CD14-positive monocyte (primary cell): ENCODE measurements around the gene DGCR2. TPM values are rescaled to one million over a fixed set of nuclear protein-coding genes. Genes with fewer than 3 reads are reported as not detected.

ENCODE experiments used
- DNase-seq, 3 donors: peaks; one replicate each; pipeline ENCODE4 v3.0.0-alpha.2; 2011 to 2022
- H2AFZ ChIP-seq: 2 replicates; pipeline ENCODE4 v1.6.0; 2012; ENCODE audit warnings: mild to moderate bottlenecking, low read depth, low read length, inconsistent platforms; ENCODE audit not compliant: insufficient read depth, poor library complexity, severe bottlenecking
- H3K27ac ChIP-seq, 2 donors: 1 replicate in 1 of 2; 2 replicates in 1 of 2; pipeline ENCODE4 v1.5.1; 2012 to 2013; ENCODE audit warnings: low read length in 2 of 2, control low read depth in 1 of 2, inconsistent platforms in 1 of 2, low read depth in 1 of 2, mild to moderate bottlenecking in 1 of 2
- H3K27me3 ChIP-seq, 2 donors: one replicate each; pipeline versions ENCODE4 v1.6.0 to v1.6.1; 2011 to 2013; ENCODE audit warnings: low read length in 2 of 2; ENCODE audit not compliant: control insufficient read depth in 2 of 2, insufficient read depth in 2 of 2
- H3K36me3 ChIP-seq, 2 donors: replicated peaks in 1 of 2; 1 replicate in 1 of 2; 2 replicates in 1 of 2; pipeline versions ENCODE4 v1.5.1 to v1.6.1; 2012 to 2013; ENCODE audit warnings: low read length in 2 of 2, control low read depth in 1 of 2, inconsistent platforms in 1 of 2, mild to moderate bottlenecking in 1 of 2; ENCODE audit not compliant: insufficient read depth in 2 of 2, control insufficient read depth in 1 of 2
- H3K4me1 ChIP-seq, 2 donors: 1 replicate in 1 of 2; 2 replicates in 1 of 2; pipeline versions ENCODE4 v1.5.1 to v1.6.1; 2012 to 2013; ENCODE audit warnings: low read length in 2 of 2, control low read depth in 1 of 2, inconsistent platforms in 1 of 2, mild to moderate bottlenecking in 1 of 2, moderate library complexity in 1 of 2; ENCODE audit not compliant: insufficient read depth in 2 of 2, control insufficient read depth in 1 of 2
- H3K4me2 ChIP-seq: replicated peaks from 2 replicates; pipeline ENCODE3; 2012; ENCODE audit warnings: low read length, moderate library complexity, mild to moderate bottlenecking; ENCODE audit not compliant: poor library complexity, severe bottlenecking; ENCODE audit errors: extremely low read depth
- H3K4me3 ChIP-seq, 3 experiments: fragments of 200-600 bp in 1 of 3; sonication (generic) in 1 of 3; replicated peaks in 1 of 3; 1 replicate in 2 of 3; 2 replicates in 1 of 3; pipeline ENCODE4 v1.5.1; 2011 to 2013; ENCODE audit warnings: low read length in 3 of 3, mild to moderate bottlenecking in 3 of 3, control low read depth in 2 of 3, low read depth in 2 of 3, inconsistent platforms in 1 of 3, moderate library complexity in 1 of 3
- H3K79me2 ChIP-seq: 2 replicates; pipeline ENCODE4 v1.6.0; 2012; ENCODE audit warnings: mild to moderate bottlenecking, control low read depth, inconsistent platforms, low read length, moderate library complexity; ENCODE audit not compliant: insufficient read depth
- H3K9ac ChIP-seq: 2 replicates; pipeline ENCODE4 v1.6.0; 2017; ENCODE audit warnings: low read length, mild to moderate bottlenecking; ENCODE audit not compliant: insufficient read depth, poor library complexity, severe bottlenecking
- H3K9me3 ChIP-seq, 2 donors: replicated peaks in 1 of 2; 1 replicate in 1 of 2; 2 replicates in 1 of 2; pipeline versions ENCODE4 v1.5.1 to v1.6.1; 2012 to 2013; ENCODE audit warnings: low read length in 2 of 2, control low read depth in 1 of 2; ENCODE audit not compliant: control insufficient read depth in 1 of 2, insufficient read depth in 1 of 2
- H4K20me1 ChIP-seq: 2 replicates; pipeline ENCODE4 v1.6.0; 2012; ENCODE audit warnings: mild to moderate bottlenecking, low read length, control low read depth, moderate library complexity; ENCODE audit not compliant: insufficient read depth
- H3K27ac Mint-ChIP-seq, 7 donors: one replicate each; pipeline ENCODE4 v1.8.0; 2020; ENCODE audit warnings: mild to moderate bottlenecking in 7 of 7, mixed read lengths in 7 of 7, moderate library complexity in 6 of 7, inconsistent platforms in 2 of 7
- H3K27me3 Mint-ChIP-seq, 3 donors: one replicate each; pipeline ENCODE4 v1.8.0; 2021 to 2022; ENCODE audit warnings: low read depth in 3 of 3, mild to moderate bottlenecking in 3 of 3, mixed read lengths in 3 of 3, moderate library complexity in 3 of 3, inconsistent platforms in 1 of 3
- H3K36me3 Mint-ChIP-seq, 2 donors: one replicate each; pipeline ENCODE4 v1.8.0; 2020; ENCODE audit warnings: mixed read lengths in 2 of 2, inconsistent platforms in 1 of 2, mild to moderate bottlenecking in 1 of 2
- H3K4me1 Mint-ChIP-seq: one replicate; pipeline ENCODE4 v1.8.0; 2020; ENCODE audit warnings: mild to moderate bottlenecking, mixed read lengths
- H3K4me3 Mint-ChIP-seq, 2 donors: one replicate each; pipeline ENCODE4 v1.8.0; 2020; ENCODE audit warnings: mild to moderate bottlenecking in 2 of 2, mixed read lengths in 2 of 2, moderate library complexity in 1 of 2
- H3K9me3 Mint-ChIP-seq, 7 donors: one replicate each; pipeline ENCODE4 v1.8.0; 2020 to 2022; ENCODE audit warnings: mixed read lengths in 7 of 7, mild to moderate bottlenecking in 6 of 7, moderate library complexity in 6 of 7, inconsistent platforms in 2 of 7
- WGBS: methylation state at CpG from one replicate; pipeline ENCODE4 v1.1.5; 2013; ENCODE audit warnings: missing lambda C conversion rate; ENCODE audit not compliant: insufficient coverage; 5-methylcytosine and 5-hydroxymethylcytosine counted together
- intact Hi-C, 2 donors: fragments of 100-400 bp; cut with micrococcal nuclease; formaldehyde crosslinking; loops; one replicate each; pipeline versions ENCODE4 v1.15.0 to v1.15.1; 2023
- polyA plus RNA-seq, 3 donors: library from polyadenylated mRNA; depleted of rRNA in 1 of 3; unstranded in 2 of 3; stranded (reverse) in 1 of 3; fragments of 300-500 nt in 2 of 3; fragments of >200 nt in 1 of 3; fragmentation: Illumina TruSeq in 2 of 3; gene quantifications; 1 replicate in 2 of 3; 2 replicates in 1 of 3; pipeline ENCODE4 v1.2.3, GENCODE V29; 2012 to 2021
- TF ChIP-seq, protein P1 (sequence below): fragments of 200-600 bp; IDR thresholded peaks from one replicate; pipeline ENCODE4 v1.8.0; 2022; ENCODE audit warnings: antibody characterized with exemption, mild to moderate bottlenecking

DGCR2 gene
- polyA plus RNA-seq, 3 donors, result 28.9 to 37.0 (median 36.2) TPM

DNA sequence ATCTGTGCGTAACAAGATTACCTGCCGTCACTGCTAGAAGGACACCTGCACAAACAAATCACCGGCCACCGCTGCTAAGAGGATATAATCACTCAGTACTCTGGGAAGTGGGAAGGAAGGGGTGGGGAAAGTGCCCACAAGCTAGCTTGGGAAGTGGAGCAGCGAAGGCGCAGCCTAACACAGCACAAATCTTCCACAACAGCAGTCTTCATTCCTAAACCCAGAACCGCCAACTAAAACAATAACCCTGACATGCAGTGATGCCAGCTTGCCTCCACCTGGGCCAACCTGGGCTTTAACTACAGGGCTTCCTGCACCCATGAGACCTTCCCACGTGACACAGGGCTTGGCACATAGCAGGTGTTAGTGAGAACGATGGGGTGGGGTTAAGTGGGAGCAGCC is 5.1 kb downstream of the DGCR2 start:
- Histone ChIP-seq H3K79me2 (peaks cover 100% of the 10 kb centered on the region), H3K27ac (peak overlapping the region in 1 of 2 donors; percentile 71), H3K4me1 (peaks cover 74 to 76% of the 10 kb centered on the region in 2 donors), H4K20me1 (peaks cover 82% of the 10 kb centered on the region), H3K4me2 (no peak overlapping the region), H3K9me3 (no peaks in the 10 kb centered on the region), H3K9ac (no peak overlapping the region), H3K4me3 (no peak overlapping the region), H2AFZ (no peak overlapping the region), H3K27me3 (no peaks in the 10 kb centered on the region), H3K36me3 (peaks cover 2 to 38% of the 10 kb centered on the region in 2 donors)
- peak overlapping the region in 3 of 7 donors; percentile 27 to 70 (median 64) for H3K27ac Mint-ChIP-seq
- no peak overlapping the region for H3K4me3 Mint-ChIP-seq
- H3K9me3 Mint-ChIP-seq, result no peaks in the 10 kb centered on the region
- peaks cover 22 to 52% of the 10 kb centered on the region in 2 donors for H3K36me3 Mint-ChIP-seq
- peaks cover 87% of the 10 kb centered on the region for H3K4me1 Mint-ChIP-seq
- intact Hi-C loops, result no loop called here
- WGBS, result no CpG with 5 or more reads among the region's 9 CpGs
- peaks cover 0 to 6% (median 1%) of the 10 kb centered on the region in 3 donors for H3K27me3 Mint-ChIP-seq
- no peak for DNase-seq
- TF ChIP-seq, protein P1, sequence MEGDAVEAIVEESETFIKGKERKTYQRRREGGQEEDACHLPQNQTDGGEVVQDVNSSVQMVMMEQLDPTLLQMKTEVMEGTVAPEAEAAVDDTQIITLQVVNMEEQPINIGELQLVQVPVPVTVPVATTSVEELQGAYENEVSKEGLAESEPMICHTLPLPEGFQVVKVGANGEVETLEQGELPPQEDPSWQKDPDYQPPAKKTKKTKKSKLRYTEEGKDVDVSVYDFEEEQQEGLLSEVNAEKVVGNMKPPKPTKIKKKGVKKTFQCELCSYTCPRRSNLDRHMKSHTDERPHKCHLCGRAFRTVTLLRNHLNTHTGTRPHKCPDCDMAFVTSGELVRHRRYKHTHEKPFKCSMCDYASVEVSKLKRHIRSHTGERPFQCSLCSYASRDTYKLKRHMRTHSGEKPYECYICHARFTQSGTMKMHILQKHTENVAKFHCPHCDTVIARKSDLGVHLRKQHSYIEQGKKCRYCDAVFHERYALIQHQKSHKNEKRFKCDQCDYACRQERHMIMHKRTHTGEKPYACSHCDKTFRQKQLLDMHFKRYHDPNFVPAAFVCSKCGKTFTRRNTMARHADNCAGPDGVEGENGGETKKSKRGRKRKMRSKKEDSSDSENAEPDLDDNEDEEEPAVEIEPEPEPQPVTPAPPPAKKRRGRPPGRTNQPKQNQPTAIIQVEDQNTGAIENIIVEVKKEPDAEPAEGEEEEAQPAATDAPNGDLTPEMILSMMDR, result no peak

DNA sequence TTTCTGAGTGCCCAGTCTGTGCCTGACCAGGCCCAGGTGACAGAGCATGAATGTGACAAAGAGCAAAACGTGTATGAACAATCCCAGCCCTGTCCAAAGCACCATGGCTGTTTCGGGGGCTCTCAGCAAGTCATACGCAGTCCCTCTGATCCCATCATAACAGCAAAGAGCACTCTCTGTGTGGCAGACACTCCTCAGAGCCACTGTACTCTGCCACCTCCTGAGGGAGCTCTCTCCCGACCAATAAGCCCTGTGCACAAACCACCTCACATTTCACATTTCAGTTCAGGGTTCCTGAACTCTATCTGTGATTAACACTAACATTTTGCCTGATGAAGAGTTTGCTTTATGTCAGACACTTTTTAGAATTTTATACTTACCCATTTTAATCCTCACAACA is 6.6 kb downstream of the DGCR2 start:
- no peak overlapping the region for H3K9ac ChIP-seq
- intact Hi-C loops, result no loop called here
- peaks cover 89% of the 10 kb centered on the region for H3K4me1 Mint-ChIP-seq

More for the DNA sequence above, 6.6 kb downstream of the DGCR2 start:
- Mint-ChIP-seq H3K4me3 (no peak overlapping the region), H3K27me3 (peaks cover 0 to 6% (median 1%) of the 10 kb centered on the region in 3 donors), H3K36me3 (peaks cover 22 to 50% of the 10 kb centered on the region in 2 donors), H3K9me3 (no peaks in the 10 kb centered on the region), H3K27ac (peak overlapping the region; percentile 53 to 88 (median 73))
- H3K27ac ChIP-seq, result peak overlapping the region; percentile 4 to 71
- H3K4me3 ChIP-seq, result no peak overlapping the region
- no peak for DNase-seq
- H3K79me2 ChIP-seq, result peaks cover 100% of the 10 kb centered on the region
- peaks cover 80 to 82% of the 10 kb centered on the region in 2 donors for H3K4me1 ChIP-seq
- H2AFZ ChIP-seq, result no peak overlapping the region
- peaks cover 2 to 38% of the 10 kb centered on the region in 2 donors for H3K36me3 ChIP-seq
- H3K27me3 ChIP-seq, result no peaks in the 10 kb centered on the region
- H3K9me3 ChIP-seq, result no peaks in the 10 kb centered on the region
- H4K20me1 ChIP-seq, result peaks cover 82% of the 10 kb centered on the region
- TF ChIP-seq, protein P1, result no peak
- 67% methylated on average over 4 of the region's 4 CpGs for WGBS
- no peak overlapping the region for H3K4me2 ChIP-seq
